Natural killer cell (primary cell): ENCODE data around the gene TMEM61. TPM values are rescaled to one million over a fixed set of nuclear protein-coding genes. Genes with fewer than 3 reads are reported as not detected.

ENCODE experiments used
- ATAC-seq, 3 donors: fragments of 150-1000 bp in 2 of 3; fragments of 200-7000 bp in 1 of 3; cut with Tn5 transposase; 1 replicate in 1 of 3; 2 replicates in 2 of 3; pipeline ENCODE4 v1.10.0; 2021; ENCODE audit warnings: mild to moderate bottlenecking in 2 of 3, moderate library complexity in 2 of 3
- DNase-seq, 2 donors: peaks; one replicate each; pipeline versions ENCODE4 v3.0.0 to v3.0.0-alpha.2; 2013 to 2021; ENCODE audit warnings: mixed read lengths in 1 of 2
- H3K27ac ChIP-seq: one replicate; pipeline ENCODE4 v1.5.1; 2013; ENCODE audit warnings: mild to moderate bottlenecking, low read length
- H3K27me3 ChIP-seq: one replicate; pipeline ENCODE4 v1.6.1; 2013; ENCODE audit warnings: low read length; ENCODE audit not compliant: control insufficient read depth, insufficient read depth
- H3K36me3 ChIP-seq: one replicate; pipeline ENCODE4 v1.6.1; 2013; ENCODE audit warnings: low read length; ENCODE audit not compliant: control insufficient read depth, insufficient read depth
- H3K4me1 ChIP-seq: one replicate; pipeline ENCODE4 v1.6.1; 2013; ENCODE audit warnings: low read length; ENCODE audit not compliant: control insufficient read depth, insufficient read depth
- H3K4me3 ChIP-seq: one replicate; pipeline ENCODE4 v1.5.1; 2013; ENCODE audit warnings: low read length
- H3K9me3 ChIP-seq: one replicate; pipeline ENCODE4 v1.6.1; 2013; ENCODE audit warnings: low read length; ENCODE audit not compliant: control insufficient read depth, insufficient read depth
- H3K27ac Mint-ChIP-seq, 2 donors: one replicate each; pipeline ENCODE4 v1.8.0; 2022; ENCODE audit warnings: mild to moderate bottlenecking in 2 of 2, mixed read lengths in 2 of 2, moderate library complexity in 1 of 2
- H3K27me3 Mint-ChIP-seq, 2 donors: one replicate each; pipeline ENCODE4 v1.8.0; 2022; ENCODE audit warnings: low read depth in 2 of 2, mixed read lengths in 2 of 2
- H3K36me3 Mint-ChIP-seq: one replicate; pipeline ENCODE4 v1.8.0; 2022; ENCODE audit warnings: mixed read lengths
- H3K4me1 Mint-ChIP-seq, 2 donors: one replicate each; pipeline ENCODE4 v1.8.0; 2022; ENCODE audit warnings: mixed read lengths in 2 of 2
- H3K4me3 Mint-ChIP-seq: one replicate; pipeline ENCODE4 v1.8.0; 2022; ENCODE audit warnings: mild to moderate bottlenecking, moderate library complexity, mixed read lengths
- H3K9me3 Mint-ChIP-seq, 2 donors: one replicate each; pipeline ENCODE4 v1.8.0; 2022; ENCODE audit warnings: mixed read lengths in 2 of 2
- WGBS: methylation state at CpG from one replicate; pipeline ENCODE4 v1.1.7; 2013; ENCODE audit warnings: missing lambda C conversion rate; ENCODE audit not compliant: insufficient coverage; 5-methylcytosine and 5-hydroxymethylcytosine counted together
- intact Hi-C: fragments of 100-400 bp; cut with micrococcal nuclease; formaldehyde crosslinking; loops from one replicate; pipeline ENCODE4 v1.14.2; 2022
- total RNA-seq, 4 donors: library from RNA; stranded (reverse); fragments of 120-200 nt in 1 of 4; gene quantifications; one replicate each; pipeline versions ENCODE4 v1.2.3 to v1.2.4, GENCODE V29; 2013 to 2022
- TF ChIP-seq, protein P1 (sequence below): fragments of 200-600 bp; IDR thresholded peaks from one replicate; pipeline ENCODE4 v1.8.0; 2022; ENCODE audit warnings: antibody characterized with exemption

Gene TMEM61
- total RNA-seq, 3 donors from 2014 or later (not counting 1 experiment from before 2014, with no cell fraction given) = not detected

DNA sequence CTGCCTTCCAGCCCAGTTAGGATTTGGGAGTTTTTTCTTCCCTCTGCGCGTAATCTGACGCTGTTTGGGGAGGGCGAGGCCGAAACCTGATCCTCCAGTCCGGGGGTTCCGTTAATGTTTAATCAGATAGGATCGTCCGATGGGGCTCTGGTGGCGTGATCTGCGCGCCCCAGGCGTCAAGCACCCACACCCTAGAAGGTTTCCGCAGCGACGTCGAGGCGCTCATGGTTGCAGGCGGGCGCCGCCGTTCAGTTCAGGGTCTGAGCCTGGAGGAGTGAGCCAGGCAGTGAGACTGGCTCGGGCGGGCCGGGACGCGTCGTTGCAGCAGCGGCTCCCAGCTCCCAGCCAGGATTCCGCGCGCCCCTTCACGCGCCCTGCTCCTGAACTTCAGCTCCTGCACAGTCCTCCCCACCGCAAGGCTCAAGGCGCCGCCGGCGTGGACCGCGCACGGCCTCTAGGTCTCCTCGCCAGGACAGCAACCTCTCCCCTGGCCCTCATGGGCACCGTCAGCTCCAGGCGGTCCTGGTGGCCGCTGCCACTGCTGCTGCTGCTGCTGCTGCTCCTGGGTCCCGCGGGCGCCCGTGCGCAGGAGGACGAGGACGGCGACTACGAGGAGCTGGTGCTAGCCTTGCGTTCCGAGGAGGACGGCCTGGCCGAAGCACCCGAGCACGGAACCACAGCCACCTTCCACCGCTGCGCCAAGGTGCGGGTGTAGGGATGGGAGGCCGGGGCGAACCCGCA lies 59.1 kb downstream of the TMEM61 start, which contains the start of gene PCSK9:
TSS of gene PCSK9 (plus strand) at position 207 of the 741 bp plus-strand sequence. CDS start at position 497, 290 bp downstream.
- no peak within 1 kb of the TSS for H3K27ac Mint-ChIP-seq
- no peak within 1 kb of the TSS for H3K27ac ChIP-seq
- H3K27me3 ChIP-seq = peaks cover 8% of the 10 kb centered on the region
- no peak within 1 kb of the TSS for H3K4me3 ChIP-seq
- H3K4me1 Mint-ChIP-seq = peaks cover 0 to 7% of the 10 kb centered on the region in 2 donors
- no peaks in the 10 kb centered on the region for H3K36me3 Mint-ChIP-seq
- DNase-seq (no peak), ATAC-seq (peak in 1 of 3 donors; percentile 27)
- intact Hi-C loops = no loop called here
- H3K36me3 ChIP-seq = no peaks in the 10 kb centered on the region
- H3K4me1 ChIP-seq = no peaks in the 10 kb centered on the region
- H3K4me3 Mint-ChIP-seq = no peak within 1 kb of the TSS
- 6% methylated on average over 65 of the region's 67 CpGs for WGBS
- TF ChIP-seq, protein P1, sequence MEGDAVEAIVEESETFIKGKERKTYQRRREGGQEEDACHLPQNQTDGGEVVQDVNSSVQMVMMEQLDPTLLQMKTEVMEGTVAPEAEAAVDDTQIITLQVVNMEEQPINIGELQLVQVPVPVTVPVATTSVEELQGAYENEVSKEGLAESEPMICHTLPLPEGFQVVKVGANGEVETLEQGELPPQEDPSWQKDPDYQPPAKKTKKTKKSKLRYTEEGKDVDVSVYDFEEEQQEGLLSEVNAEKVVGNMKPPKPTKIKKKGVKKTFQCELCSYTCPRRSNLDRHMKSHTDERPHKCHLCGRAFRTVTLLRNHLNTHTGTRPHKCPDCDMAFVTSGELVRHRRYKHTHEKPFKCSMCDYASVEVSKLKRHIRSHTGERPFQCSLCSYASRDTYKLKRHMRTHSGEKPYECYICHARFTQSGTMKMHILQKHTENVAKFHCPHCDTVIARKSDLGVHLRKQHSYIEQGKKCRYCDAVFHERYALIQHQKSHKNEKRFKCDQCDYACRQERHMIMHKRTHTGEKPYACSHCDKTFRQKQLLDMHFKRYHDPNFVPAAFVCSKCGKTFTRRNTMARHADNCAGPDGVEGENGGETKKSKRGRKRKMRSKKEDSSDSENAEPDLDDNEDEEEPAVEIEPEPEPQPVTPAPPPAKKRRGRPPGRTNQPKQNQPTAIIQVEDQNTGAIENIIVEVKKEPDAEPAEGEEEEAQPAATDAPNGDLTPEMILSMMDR = no peak
- no peaks in the 10 kb centered on the region for H3K9me3 Mint-ChIP-seq
- peaks cover 49 to 82% of the 10 kb centered on the region in 2 donors for H3K27me3 Mint-ChIP-seq
- no peaks in the 10 kb centered on the region for H3K9me3 ChIP-seq

DNA sequence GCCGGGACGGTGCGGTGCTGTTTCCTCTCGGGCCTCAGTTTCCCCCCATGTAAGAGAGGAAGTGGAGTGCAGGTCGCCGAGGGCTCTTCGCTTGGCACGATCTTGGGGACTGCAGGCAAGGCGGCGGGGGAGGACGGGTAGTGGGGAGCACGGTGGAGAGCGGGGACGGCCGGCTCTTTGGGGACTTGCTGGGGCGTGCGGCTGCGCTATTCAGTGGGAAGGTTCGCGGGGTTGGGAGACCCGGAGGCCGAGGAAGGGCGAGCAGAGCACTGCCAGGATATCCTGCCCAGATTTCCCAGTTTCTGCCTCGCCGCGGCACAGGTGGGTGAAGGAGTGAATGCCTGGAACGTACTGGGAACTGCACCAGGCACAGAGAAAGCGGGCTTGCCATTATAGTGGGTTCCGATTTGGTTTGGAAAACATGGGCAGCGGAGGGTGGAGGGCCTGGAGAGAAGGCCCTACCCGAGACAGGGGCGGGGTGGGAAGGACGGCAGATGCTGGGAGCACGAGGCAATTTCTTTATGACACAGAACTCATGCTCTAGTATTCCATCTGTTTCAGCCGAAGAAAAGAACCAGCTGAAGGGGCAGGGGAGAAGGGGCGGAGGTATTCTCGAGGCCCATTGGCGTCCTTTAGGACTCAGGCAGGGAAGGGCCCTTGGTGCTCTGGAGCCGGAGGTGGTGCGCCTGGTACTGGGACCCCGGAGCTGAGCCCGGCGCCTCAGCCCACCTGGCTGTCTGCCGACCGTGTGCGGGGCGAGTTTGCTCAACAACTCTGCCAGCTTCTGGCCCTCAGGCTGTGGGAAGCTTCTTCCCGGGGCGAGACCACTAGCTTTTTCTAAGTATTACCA lies 59.9 kb downstream of the TMEM61 start:
- TF ChIP-seq, protein P1 = no peak
- no peak overlapping the region for H3K27ac Mint-ChIP-seq
- H3K4me3 ChIP-seq = no peak overlapping the region
- no peak overlapping the region for H3K4me3 Mint-ChIP-seq
- H3K4me1 ChIP-seq = no peaks in the 10 kb centered on the region
- H3K9me3 ChIP-seq = no peaks in the 10 kb centered on the region
- intact Hi-C loops = no loop called here
- H3K27me3 ChIP-seq = peaks cover 8% of the 10 kb centered on the region
- no peak overlapping the region for H3K27ac ChIP-seq
- DNase-seq (no peak), ATAC-seq (no peak)
- 21% methylated on average over 49 of the region's 49 CpGs for WGBS
- H3K36me3 Mint-ChIP-seq = no peaks in the 10 kb centered on the region
- H3K4me1 Mint-ChIP-seq = peaks cover 0 to 7% of the 10 kb centered on the region in 2 donors
- H3K36me3 ChIP-seq = no peaks in the 10 kb centered on the region
- no peaks in the 10 kb centered on the region for H3K9me3 Mint-ChIP-seq
- peaks cover 44 to 74% of the 10 kb centered on the region in 2 donors for H3K27me3 Mint-ChIP-seq

DNA sequence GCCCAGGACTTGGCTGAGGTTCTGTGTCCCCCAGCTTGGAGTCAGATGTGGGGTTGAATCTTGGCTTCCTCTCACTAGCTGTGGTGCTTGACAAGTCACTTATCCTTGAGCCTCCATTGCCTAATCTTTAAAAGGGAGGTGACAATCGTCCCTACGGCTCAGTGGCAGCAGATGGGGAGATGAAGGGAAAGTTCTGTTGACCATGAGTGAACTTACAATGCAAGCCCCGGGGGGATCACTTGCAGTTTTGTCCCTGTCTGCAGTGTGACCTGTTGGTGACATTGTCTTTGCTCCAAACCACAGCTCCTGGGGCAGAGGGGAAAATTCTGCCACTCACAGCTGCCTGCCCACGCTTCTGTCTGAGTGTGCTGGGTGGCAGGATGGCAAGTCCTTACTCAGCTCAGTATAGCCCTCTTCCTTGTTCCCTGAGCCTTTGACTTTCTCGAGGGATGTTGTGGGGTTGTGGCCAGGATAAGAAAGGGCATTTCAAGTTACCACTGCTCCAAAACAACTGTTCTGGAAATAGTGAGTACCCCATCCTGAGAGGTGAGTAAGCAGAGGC lies 60.6 kb downstream of the TMEM61 start:
- intact Hi-C loops = no loop called here
- H3K27ac ChIP-seq = no peak overlapping the region
- Mint-ChIP-seq H3K4me3 (no peak overlapping the region), H3K36me3 (no peaks in the 10 kb centered on the region), H3K27ac (no peak overlapping the region), H3K9me3 (no peaks in the 10 kb centered on the region), H3K27me3 (peaks cover 37 to 67% of the 10 kb centered on the region in 2 donors), H3K4me1 (peaks cover 0 to 7% of the 10 kb centered on the region in 2 donors)
- no peak for ATAC-seq
- H3K36me3 ChIP-seq = no peaks in the 10 kb centered on the region
- DNase-seq = no peak
- no peaks in the 10 kb centered on the region for H3K4me1 ChIP-seq
- no peak overlapping the region for H3K4me3 ChIP-seq
- 45% methylated on average over 5 of the region's 5 CpGs for WGBS
- peaks cover 8% of the 10 kb centered on the region for H3K27me3 ChIP-seq
- no peaks in the 10 kb centered on the region for H3K9me3 ChIP-seq
- TF ChIP-seq, protein P1 = no peak
